Measurements from ENCODE around the gene PRDM16.

- TF ChIP-seq YY1 (IDR thresholded peaks at IDR 0.05) = no peak
- TF ChIP-seq FOXA2 (IDR thresholded peaks at IDR 0.05) = no peak
- no peak for TF ChIP-seq CTCF (IDR thresholded peaks at IDR 0.05; ENCODE audit: low read depth, low read length, missing input control)
Observed at GRCh38 chr1:3459051-3459908, 390.3 kb downstream of the PRDM16 start.
